Measurements from ENCODE around the gene SMARCAD1.

GRCh38 chr4:94207469-94208224 is at the start of gene SMARCAD1:
- TF ChIP-seq EZH2phosphoT487 (IDR thresholded peaks at IDR 0.05; ENCODE audit: low read depth), result no peak
- TF ChIP-seq CTCF (IDR thresholded peaks at IDR 0.05; ENCODE audit: low read depth, low read length), result no peak

Measured in OCI-LY3 (cell line).